Natural killer cell treated with Interleukin-12 subunit alpha and Interleukin-12 subunit beta and Interleukin-15 and Interleukin-18, amount 100 ng/mL, for 72 hours (primary cell): ENCODE data around the gene SNX27. TPM values are rescaled to one million over a fixed set of nuclear protein-coding genes. Genes with fewer than 3 reads are reported as not detected.
"Not testable (repeated sequence)": the region's sequence is repeated elsewhere in the genome, so short reads cannot be mapped to it uniquely, and the experiment has no call there.

Experiments used
- ATAC-seq, 2 donors: fragments of 150-1000 bp; cut with Tn5 transposase in 1 of 2; sonication (Bioruptor Pico), chemical (Tn5 transposase) in 1 of 2; 2 replicates each; pipeline ENCODE4 v1.10.0; 2021
- DNase-seq: peaks from one replicate; pipeline ENCODE4 v3.0.0; 2022; ENCODE audit warnings: low spot score
- H3K27ac Mint-ChIP-seq, 2 donors: 1 replicate in 1 of 2; 2 replicates in 1 of 2; pipeline ENCODE4 v1.8.0; 2022; ENCODE audit warnings: mixed read lengths in 2 of 2, mild to moderate bottlenecking in 1 of 2, moderate library complexity in 1 of 2
- H3K27me3 Mint-ChIP-seq, 2 donors: 1 replicate in 1 of 2; 2 replicates in 1 of 2; pipeline ENCODE4 v1.8.0; 2022; ENCODE audit warnings: mixed read lengths in 2 of 2
- H3K36me3 Mint-ChIP-seq: one replicate; pipeline ENCODE4 v1.8.0; 2022; ENCODE audit warnings: mixed read lengths
- H3K4me1 Mint-ChIP-seq, 2 donors: 1 replicate in 1 of 2; 2 replicates in 1 of 2; pipeline ENCODE4 v1.8.0; 2022; ENCODE audit warnings: low read depth in 2 of 2, mixed read lengths in 2 of 2, mild to moderate bottlenecking in 1 of 2
- H3K4me3 Mint-ChIP-seq: one replicate; pipeline ENCODE4 v1.8.0; 2022; ENCODE audit warnings: mixed read lengths
- H3K9me3 Mint-ChIP-seq: 2 replicates; pipeline ENCODE4 v1.8.0; 2022; ENCODE audit warnings: mixed read lengths
- total RNA-seq, 2 donors: library from RNA; stranded (reverse); gene quantifications; one replicate each; pipeline ENCODE4 v1.2.3, GENCODE V29; 2022

The SNX27 gene
- total RNA-seq, 2 donors from 2014 or later, result 28.3 to 34.2 TPM

- Mint-ChIP-seq H3K4me1 (peaks cover 27 to 28% of the 10 kb centered on the region in 2 donors), H3K9me3 (no peaks in the 10 kb centered on the region), H3K27ac (peak overlapping the region; percentile 79 to 91), H3K36me3 (peaks cover 12% of the 10 kb centered on the region), H3K27me3 (peaks cover 5 to 8% of the 10 kb centered on the region in 2 donors), H3K4me3 (peak overlapping the region; percentile 97)
- peak; percentile 11 to 22 for ATAC-seq
- peak; percentile 62 for DNase-seq
Measured at GRCh38 chr1:151612501-151613281, 841 bp downstream of the SNX27 start.

- no peak for DNase-seq
- Mint-ChIP-seq H3K9me3 (no peaks in the 10 kb centered on the region), H3K4me1 (peaks cover 27 to 28% of the 10 kb centered on the region in 2 donors), H3K4me3 (peak overlapping the region; percentile 97), H3K36me3 (peaks cover 12% of the 10 kb centered on the region), H3K27ac (peak overlapping the region; percentile 79 to 91), H3K27me3 (peaks cover 2 to 4% of the 10 kb centered on the region in 2 donors)
- no peak for ATAC-seq
Measured at GRCh38 chr1:151613282-151613780, 1.5 kb downstream of the SNX27 start.

- DNase-seq, result no peak
- Mint-ChIP-seq H3K4me3 (no peak overlapping the region), H3K9me3 (no peaks in the 10 kb centered on the region)
Measured at GRCh38 chr1:151615711-151616504, 4.1 kb downstream of the SNX27 start.

GRCh38 chr1:151616505-151616849, 4.6 kb downstream of the SNX27 start:
- Mint-ChIP-seq H3K36me3 (peaks cover 12% of the 10 kb centered on the region), H3K4me1 (peaks cover 31 to 34% of the 10 kb centered on the region in 2 donors), H3K9me3 (no peaks in the 10 kb centered on the region), H3K4me3 (no peak overlapping the region), H3K27me3 (no peaks in the 10 kb centered on the region), H3K27ac (no peak overlapping the region)
- ATAC-seq (no peak), DNase-seq (no peak)

More at GRCh38 chr1:151615711-151616504, 4.1 kb downstream of the SNX27 start:
- Mint-ChIP-seq H3K27me3 (no peaks in the 10 kb centered on the region), H3K36me3 (peaks cover 12% of the 10 kb centered on the region), H3K4me1 (peaks cover 34% of the 10 kb centered on the region in 2 donors), H3K27ac (no peak overlapping the region)
- no peak for ATAC-seq

GRCh38 chr1:151618003-151618402, 6.2 kb downstream of the SNX27 start:
- H3K27me3 Mint-ChIP-seq, result no peaks in the 10 kb centered on the region
- no peak for ATAC-seq
- H3K4me1 Mint-ChIP-seq, result peaks cover 27 to 28% of the 10 kb centered on the region in 2 donors
- H3K27ac Mint-ChIP-seq, result no peak overlapping the region
- H3K4me3 Mint-ChIP-seq, result no peak overlapping the region
- DNase-seq, result no peak
- H3K9me3 Mint-ChIP-seq, result no peaks in the 10 kb centered on the region
- peaks cover 5% of the 10 kb centered on the region for H3K36me3 Mint-ChIP-seq

GRCh38 chr1:151618470-151618869, 6.6 kb downstream of the SNX27 start:
- H3K27ac Mint-ChIP-seq, result no peak overlapping the region
- no peak for ATAC-seq

GRCh38 chr1:151618996-151619395, 7.1 kb downstream of the SNX27 start:
- H3K27ac Mint-ChIP-seq, H3K36me3 Mint-ChIP-seq, H3K27me3 Mint-ChIP-seq, H3K4me3 Mint-ChIP-seq, H3K9me3 Mint-ChIP-seq, DNase-seq, ATAC-seq: not testable (repeated sequence)
- peaks cover 17 to 18% of the 10 kb centered on the region in 2 donors for H3K4me1 Mint-ChIP-seq

More at GRCh38 chr1:151618470-151618869, 6.6 kb downstream of the SNX27 start:
- Mint-ChIP-seq H3K4me3 (no peak overlapping the region), H3K36me3 (peaks cover under 1% of the 10 kb centered on the region), H3K9me3 (no peaks in the 10 kb centered on the region), H3K27me3 (no peaks in the 10 kb centered on the region), H3K4me1 (peaks cover 22 to 23% of the 10 kb centered on the region in 2 donors)
- no peak for DNase-seq

- ATAC-seq (no peak), DNase-seq (no peak)
- H3K9me3 Mint-ChIP-seq, result no peaks in the 10 kb centered on the region
- H3K4me1 Mint-ChIP-seq, result peaks cover 15 to 17% of the 10 kb centered on the region in 2 donors
- H3K36me3 Mint-ChIP-seq, result no peaks in the 10 kb centered on the region
- H3K27me3 Mint-ChIP-seq, result no peaks in the 10 kb centered on the region
- no peak overlapping the region for H3K4me3 Mint-ChIP-seq
- H3K27ac Mint-ChIP-seq, result no peak overlapping the region
Measured at GRCh38 chr1:151619489-151620093, 7.7 kb downstream of the SNX27 start.

GRCh38 chr1:151620286-151620685, 8.4 kb downstream of the SNX27 start:
- no peak for ATAC-seq
- Mint-ChIP-seq H3K27ac (no peak overlapping the region), H3K27me3 (no peaks in the 10 kb centered on the region), H3K36me3 (no peaks in the 10 kb centered on the region), H3K9me3 (no peaks in the 10 kb centered on the region), H3K4me1 (peaks cover 12 to 14% of the 10 kb centered on the region in 2 donors), H3K4me3 (no peak overlapping the region)
- DNase-seq, result no peak

- DNase-seq (no peak), ATAC-seq (no peak)
- no peak overlapping the region for H3K4me3 Mint-ChIP-seq
- H3K27me3 Mint-ChIP-seq, result no peaks in the 10 kb centered on the region
- H3K4me1 Mint-ChIP-seq, result peaks cover 10 to 13% of the 10 kb centered on the region in 2 donors
- no peaks in the 10 kb centered on the region for H3K36me3 Mint-ChIP-seq
- H3K27ac Mint-ChIP-seq, result peak overlapping the region in 1 of 2 donors; percentile 57
- H3K9me3 Mint-ChIP-seq, result no peaks in the 10 kb centered on the region
Measured at GRCh38 chr1:151621351-151621750, 9.5 kb downstream of the SNX27 start.

GRCh38 chr1:151624783-151625182, 12.9 kb downstream of the SNX27 start:
- DNase-seq (no peak), ATAC-seq (no peak)
- Mint-ChIP-seq H3K4me1 (peaks cover 7 to 10% of the 10 kb centered on the region in 2 donors), H3K4me3 (no peak overlapping the region), H3K27ac (no peak overlapping the region), H3K27me3 (no peaks in the 10 kb centered on the region), H3K36me3 (no peaks in the 10 kb centered on the region), H3K9me3 (no peaks in the 10 kb centered on the region)

GRCh38 chr1:151626740-151627334, 15.0 kb downstream of the SNX27 start:
- Mint-ChIP-seq H3K27ac (no peak overlapping the region), H3K27me3 (no peaks in the 10 kb centered on the region), H3K9me3 (no peaks in the 10 kb centered on the region), H3K4me1 (peaks cover under 1 to 2% of the 10 kb centered on the region in 2 donors), H3K4me3 (no peak overlapping the region), H3K36me3 (no peaks in the 10 kb centered on the region)
- no peak for ATAC-seq
- DNase-seq, result no peak

- H3K9me3 Mint-ChIP-seq, result no peaks in the 10 kb centered on the region
- H3K27me3 Mint-ChIP-seq, result no peaks in the 10 kb centered on the region
- DNase-seq, result no peak
- H3K4me3 Mint-ChIP-seq, result no peak overlapping the region
- H3K27ac Mint-ChIP-seq, result no peak overlapping the region
- no peak for ATAC-seq
- H3K36me3 Mint-ChIP-seq, result no peaks in the 10 kb centered on the region
- no peaks in the 10 kb centered on the region for H3K4me1 Mint-ChIP-seq
Measured at GRCh38 chr1:151629278-151629677, 17.4 kb downstream of the SNX27 start.
